DMS53 treated with DMSO at 0.1 percent for 48 hours (cell line): Measurements from ENCODE around the gene CEP164.
A peak's percentile ranks its signal among the peaks of the same experiment; 100 is the strongest.

ENCODE experiments used
- DNase-seq: peaks from one replicate; lab custom pipeline; 2025; ENCODE audit not compliant: unreplicated experiment; lab: John Stamatoyannopoulos, UW

Gene CEP164

DNA sequence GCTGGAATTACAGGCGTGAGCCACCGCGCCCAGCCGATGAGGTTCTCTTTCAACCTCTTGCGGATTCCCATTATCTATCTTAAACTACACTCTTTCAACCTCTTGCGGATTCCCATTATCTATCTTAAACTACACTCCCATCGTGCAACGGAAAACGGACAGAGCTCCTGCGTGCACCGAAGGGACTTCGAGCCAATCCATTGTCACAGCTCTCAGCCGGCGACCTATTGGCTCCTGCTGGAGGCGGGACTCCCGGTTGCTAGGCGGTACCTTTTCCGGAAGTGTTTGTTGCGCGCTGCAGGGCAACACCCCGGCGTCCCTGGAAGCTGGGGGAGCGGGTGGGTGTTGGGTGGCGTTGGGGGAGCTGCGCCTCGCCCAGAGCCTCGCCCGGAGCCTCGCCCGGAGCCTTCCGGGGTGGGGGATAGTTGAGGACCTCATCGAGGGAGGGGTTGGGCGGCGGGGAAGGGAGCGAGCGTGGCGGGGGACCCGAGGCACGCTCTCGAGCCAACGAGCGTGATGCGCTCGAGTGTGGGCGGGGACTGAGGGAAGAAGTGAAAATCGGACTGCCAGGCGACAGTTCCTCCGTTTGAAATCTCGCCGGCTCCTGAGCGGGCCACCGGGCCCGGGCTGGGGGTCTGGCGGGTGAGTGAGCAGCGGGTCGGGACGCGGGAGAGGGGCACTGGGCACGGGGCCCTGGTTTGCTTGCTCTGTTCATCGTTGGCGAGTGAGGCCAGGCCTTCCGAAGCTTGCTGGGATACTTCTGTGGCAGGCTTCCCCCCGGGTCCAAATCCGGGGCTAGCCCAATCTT lies at the start of gene CEP164:
TSS of gene CEP164 (plus strand) at position 288 of the 808 bp plus-strand sequence. CDS start 10,733 bp downstream, outside the sequence.
- peak; percentile 95 for DNase-seq

GRCh38 chr11:117278347-117278746 lies 49.3 kb upstream of the CEP164 start:
- no peak for DNase-seq

GRCh38 chr11:117279711-117280376 lies 47.8 kb upstream of the CEP164 start:
- no peak for DNase-seq

DNA sequence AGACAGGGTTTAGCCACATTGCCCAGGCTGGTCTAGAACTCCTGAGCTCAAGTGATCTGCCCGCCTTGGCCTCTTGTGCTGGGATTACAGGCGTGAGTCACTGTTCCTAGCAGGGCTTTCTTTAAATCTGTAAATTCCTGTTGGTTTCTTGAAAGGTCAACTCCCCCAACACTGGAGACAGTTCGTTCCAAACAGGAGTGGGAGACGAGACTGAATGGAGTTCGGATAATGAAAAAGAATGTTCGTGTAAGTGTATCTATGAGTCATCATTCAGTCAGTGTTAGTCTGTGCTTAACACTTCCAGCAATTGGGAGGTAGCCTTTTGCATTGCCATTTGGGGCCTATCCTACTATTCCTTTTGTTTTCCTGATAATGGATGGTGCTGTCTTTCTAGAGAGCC lies 46.5 kb upstream of the CEP164 start:
- DNase-seq = no peak

- DNase-seq = no peak
Measured at GRCh38 chr11:117281869-117282268, 45.8 kb upstream of the CEP164 start.

- DNase-seq = no peak
Measured at GRCh38 chr11:117282956-117283355, 44.7 kb upstream of the CEP164 start.

GRCh38 chr11:117284053-117284452 lies 43.6 kb upstream of the CEP164 start:
- DNase-seq = no peak

GRCh38 chr11:117286588-117286987 lies 41.1 kb upstream of the CEP164 start:
- no peak for DNase-seq

- no peak for DNase-seq
Measured at GRCh38 chr11:117287668-117288067, 40.0 kb upstream of the CEP164 start.

- DNase-seq = no peak
Measured at GRCh38 chr11:117289795-117290194, 37.9 kb upstream of the CEP164 start.

DNA sequence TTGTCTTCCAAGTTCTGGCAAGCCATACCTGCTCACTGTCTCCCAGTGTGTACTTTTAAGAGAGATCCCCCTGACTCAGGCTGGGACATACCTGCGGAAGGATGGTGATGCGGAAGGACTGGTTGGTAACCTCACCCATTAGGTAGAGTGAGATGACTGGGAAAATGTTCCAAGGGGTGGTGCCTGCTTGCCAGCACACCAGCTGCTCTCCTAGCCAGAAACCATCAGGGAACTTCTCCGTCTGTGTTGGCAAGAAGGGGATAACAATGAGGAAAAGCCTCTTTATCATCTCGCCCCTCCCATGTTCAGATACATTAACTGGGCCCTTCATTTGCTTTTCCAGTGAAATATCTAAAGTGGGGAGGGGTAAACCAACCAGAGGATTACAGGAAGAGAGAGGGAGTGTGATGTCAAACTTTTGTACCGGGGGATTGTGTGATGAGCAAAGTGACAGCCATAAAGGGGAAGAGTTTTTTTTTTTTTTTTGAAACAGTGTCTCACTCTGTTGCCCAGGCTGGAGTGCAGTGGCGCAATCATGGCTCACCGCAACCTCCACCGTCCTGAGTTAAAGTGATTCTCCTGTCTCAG lies 36.8 kb upstream of the CEP164 start, which contains the start of gene BACE1-AS:
TSS of gene BACE1-AS (plus strand) at position 538 of the 588 bp plus-strand sequence.
- DNase-seq = no peak

GRCh38 chr11:117292616-117293015 lies 35.0 kb upstream of the CEP164 start:
- no peak for DNase-seq

GRCh38 chr11:117295438-117296137 lies 32.1 kb upstream of the CEP164 start:
- no peak for DNase-seq

GRCh38 chr11:117296881-117297280 lies 30.8 kb upstream of the CEP164 start:
- no peak for DNase-seq

- no peak for DNase-seq
Measured at GRCh38 chr11:117298195-117298594, 29.5 kb upstream of the CEP164 start.

- peak; percentile 62 for DNase-seq
Measured at GRCh38 chr11:117299351-117300282, 28.0 kb upstream of the CEP164 start.

DNA sequence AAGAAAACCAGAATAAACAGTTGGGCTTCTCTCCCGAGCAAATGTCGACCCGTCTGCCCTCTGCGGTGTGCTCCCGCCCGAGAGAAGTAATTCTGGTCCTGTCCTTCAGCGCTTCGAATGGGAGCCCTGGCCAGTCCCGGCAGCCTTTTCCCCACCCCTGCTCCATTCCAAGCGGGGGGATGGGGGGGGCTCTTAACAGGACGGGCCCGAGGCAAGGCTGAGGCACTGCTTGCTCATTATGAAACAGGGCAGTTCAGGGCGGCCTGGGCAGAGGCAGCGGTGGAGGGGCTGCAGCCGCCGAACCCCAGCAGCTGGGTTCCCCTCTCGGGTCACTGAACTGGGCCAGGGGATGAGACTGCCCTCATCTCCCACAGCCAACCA lies 27.4 kb upstream of the CEP164 start:
- peak; percentile 10 for DNase-seq

DNA sequence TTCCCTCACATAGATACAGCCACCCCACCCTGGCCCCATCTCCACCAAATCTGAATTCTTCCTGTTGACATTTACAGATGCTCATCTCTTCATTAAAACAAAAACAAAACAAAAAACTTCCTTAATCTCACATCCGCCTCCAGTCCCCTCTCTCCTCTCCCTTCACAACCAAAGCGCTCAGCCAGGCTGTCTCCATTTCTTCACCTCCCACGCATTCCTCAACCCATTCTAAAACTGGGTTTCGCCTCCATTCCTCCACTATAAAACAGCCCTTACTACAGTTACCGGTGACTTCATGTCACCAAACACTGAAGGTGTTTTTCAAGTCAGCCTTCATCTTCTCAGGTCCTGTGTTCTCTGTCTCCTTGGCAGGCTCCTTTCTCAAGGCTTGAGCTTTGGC lies 26.9 kb upstream of the CEP164 start:
- DNase-seq = no peak

DNA sequence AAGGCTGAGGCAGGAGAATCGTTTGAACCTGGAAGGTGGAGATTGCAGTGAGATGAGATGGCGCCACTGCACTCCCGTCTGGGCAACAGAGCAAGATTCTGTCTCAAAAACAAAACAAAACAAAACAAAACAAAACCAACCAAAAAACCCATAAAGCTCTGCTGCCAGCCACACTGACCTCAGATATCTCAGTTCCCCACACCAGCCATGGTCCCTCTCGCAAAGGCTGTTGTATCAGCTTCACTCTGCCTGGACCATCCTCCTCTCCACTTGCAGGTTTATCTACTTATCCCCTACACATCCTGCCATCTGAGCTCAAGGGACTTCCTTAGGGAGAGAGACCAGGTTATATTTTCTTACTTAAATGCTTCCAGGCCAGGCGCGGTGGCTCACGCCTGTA lies 25.4 kb upstream of the CEP164 start:
- DNase-seq = no peak

DNA sequence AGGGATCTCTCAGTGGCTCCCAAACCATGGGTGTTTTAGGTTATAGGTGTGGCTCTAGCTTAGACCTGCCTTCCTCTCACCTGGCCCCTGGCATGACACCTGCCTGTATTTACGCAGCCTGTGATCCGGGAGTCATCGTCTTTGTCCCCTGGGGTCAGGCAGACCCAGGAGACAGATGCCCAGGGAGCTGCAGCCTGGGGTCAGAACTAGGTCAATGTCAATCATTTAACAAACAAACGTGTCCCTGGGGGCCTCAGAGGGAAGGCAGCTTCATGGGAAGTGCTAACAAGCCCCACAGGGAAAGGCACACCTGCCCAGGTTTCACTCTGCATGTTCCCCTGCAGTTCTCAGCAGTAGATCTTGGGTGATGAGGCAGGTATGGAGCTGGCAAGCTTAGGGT lies 24.6 kb upstream of the CEP164 start:
- DNase-seq = peak; percentile 82
